ENCODE data around the gene CEP85.
"Not testable (repeated sequence)": the region's sequence is repeated elsewhere in the genome, so short reads cannot be mapped to it uniquely, and the experiment has no call there.

CEP85 gene

DNA sequence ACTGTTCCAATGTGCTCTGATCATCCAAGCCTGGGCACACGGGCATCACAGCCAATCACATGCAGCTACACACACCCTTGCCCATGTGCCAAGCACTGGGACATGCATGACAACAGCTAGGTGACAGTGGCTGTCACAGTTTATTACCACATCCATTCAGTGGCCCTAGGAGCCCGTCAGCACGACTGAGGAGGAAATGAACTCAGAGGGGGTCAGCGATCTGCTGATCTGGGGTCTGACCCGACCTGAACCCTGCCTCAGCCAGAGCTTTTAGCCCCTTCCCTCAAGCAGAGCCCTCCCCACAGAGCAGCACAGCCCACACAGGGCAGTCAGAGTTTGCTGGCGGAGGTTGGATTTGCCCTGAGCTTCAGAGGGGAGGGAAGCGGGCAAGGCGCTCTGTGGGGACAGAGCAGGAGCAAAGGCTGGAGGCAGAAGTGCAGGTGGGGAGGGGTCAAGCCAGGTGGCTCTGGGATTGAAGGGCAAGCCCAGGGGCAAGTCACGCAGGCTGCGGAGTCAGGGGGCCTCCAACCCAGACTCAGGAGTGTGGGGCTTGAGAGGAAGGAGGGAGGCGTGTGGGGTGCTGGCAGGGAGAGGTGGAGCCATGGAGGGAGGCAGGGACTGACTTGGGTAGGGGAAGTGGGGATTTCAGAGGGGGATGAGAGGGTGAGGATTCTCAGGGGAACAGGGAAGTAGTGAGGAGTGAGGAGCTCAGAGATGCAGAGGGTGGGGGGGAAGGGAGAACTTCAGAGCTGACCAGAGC lies 56.3 kb downstream of the CEP85 start:
- DNase-seq (ENCODE audit: low read depth) = no peak

DNA sequence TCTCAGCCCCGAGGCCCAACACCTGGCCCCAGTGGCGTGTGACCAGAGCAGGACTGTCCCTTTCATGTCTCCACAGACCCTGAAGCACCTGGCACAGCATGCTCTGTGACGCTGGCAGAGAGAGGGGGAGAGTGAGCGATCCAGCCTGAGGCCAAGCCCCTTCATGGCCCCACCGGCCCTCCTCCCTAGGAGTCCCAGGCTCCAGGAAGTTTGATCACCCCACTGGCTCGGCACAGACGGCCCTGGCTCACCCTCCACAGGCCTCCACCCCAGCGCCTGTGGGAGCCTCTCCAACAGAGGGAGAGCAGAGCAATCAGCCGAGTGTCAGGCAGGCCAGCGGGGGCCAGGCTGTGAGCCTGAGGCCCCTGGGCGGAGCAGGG lies 56.9 kb downstream of the CEP85 start:
- DNase-seq (ENCODE audit: low read depth) = no peak

DNA sequence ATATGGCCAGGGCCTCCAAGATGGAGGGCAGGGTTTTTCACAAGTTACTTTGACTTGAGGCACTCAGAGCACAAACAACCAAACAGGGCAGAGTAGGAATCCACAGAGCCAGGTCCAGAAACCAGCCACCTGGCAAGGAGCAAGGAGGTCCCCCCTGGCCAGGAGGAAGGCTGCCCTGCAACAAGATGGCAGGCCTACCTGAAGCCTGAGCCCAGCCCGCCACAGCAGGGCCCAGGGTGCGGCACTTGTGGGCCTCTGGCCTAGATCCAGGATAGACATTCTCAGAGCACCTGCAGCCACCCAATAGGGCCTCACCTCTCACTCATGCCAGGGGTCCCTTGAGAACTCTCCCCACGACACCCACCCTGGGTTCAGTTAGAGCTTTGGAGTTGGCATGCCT lies 57.4 kb downstream of the CEP85 start:
- DNase-seq (ENCODE audit: low read depth) = no peak

DNA sequence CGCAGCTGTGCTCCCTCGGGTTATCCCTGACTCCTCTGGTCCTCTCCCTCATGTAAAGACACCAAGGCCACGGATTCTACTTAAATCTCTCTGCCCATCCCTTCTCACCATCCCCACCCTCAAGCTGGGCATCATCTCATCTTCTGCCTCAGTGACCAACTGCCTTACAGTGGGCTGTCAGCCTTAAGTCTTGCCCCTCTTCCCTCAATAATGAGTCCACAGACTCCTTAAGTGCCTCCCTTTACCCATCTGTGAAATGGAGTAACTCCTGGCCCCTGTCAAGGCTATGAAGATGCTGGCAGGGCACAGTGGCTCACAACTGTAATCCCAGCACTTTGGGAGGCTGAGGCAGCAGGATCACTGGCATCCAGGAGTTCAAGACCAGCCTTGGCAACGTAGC lies 57.9 kb downstream of the CEP85 start:
- DNase-seq (ENCODE audit: low read depth) = no peak

DNA sequence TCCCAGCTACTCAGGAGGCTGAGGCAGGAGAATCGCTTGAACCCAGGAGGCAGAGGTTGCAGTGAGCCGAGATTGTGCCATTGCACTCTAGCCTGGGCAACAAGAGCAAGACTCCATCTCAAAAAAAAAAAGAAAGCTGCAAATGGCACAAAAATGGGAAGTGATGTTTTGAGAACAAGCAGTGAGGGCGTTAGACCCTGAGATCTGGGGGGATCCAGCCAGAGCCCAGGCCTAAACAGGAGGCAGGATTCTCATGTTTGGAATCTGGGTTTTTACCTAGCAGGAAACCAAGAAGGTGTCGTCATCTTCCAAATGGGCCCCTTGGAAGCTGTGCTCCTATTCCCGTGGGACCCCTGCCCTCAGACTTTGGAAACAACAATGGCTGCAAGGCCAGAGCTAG lies 58.7 kb downstream of the CEP85 start:
- DNase-seq (ENCODE audit: low read depth) = not testable (repeated sequence)

DNA sequence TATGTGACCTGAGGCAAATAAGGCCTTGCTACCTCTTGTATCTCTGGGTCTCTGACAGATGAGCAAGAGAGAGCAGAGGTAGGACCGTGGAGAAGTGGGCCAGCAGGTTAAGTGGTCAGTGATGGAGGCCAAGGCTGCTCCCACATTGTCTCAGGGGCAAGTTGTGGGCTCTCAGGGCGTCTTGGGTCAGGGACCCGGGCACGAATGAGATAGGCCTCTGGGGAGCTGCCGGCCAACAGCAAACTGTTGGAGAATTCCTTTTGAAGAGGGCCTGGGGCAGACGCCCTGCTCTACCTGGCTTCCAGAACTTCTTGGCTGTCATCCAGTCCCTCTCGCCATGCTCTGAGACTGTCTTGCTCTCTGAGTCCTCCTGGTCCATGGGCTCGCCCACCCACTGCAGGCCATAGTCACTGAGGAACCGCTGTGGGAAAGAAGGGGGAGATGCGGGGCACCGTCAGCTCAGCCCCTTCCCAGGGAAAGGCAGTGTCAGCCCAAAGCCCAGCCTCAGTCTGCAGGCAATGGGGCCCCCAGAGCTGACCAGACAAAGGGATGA lies 60.0 kb downstream of the CEP85 start:
- no peak for DNase-seq (ENCODE audit: low read depth)

DNA sequence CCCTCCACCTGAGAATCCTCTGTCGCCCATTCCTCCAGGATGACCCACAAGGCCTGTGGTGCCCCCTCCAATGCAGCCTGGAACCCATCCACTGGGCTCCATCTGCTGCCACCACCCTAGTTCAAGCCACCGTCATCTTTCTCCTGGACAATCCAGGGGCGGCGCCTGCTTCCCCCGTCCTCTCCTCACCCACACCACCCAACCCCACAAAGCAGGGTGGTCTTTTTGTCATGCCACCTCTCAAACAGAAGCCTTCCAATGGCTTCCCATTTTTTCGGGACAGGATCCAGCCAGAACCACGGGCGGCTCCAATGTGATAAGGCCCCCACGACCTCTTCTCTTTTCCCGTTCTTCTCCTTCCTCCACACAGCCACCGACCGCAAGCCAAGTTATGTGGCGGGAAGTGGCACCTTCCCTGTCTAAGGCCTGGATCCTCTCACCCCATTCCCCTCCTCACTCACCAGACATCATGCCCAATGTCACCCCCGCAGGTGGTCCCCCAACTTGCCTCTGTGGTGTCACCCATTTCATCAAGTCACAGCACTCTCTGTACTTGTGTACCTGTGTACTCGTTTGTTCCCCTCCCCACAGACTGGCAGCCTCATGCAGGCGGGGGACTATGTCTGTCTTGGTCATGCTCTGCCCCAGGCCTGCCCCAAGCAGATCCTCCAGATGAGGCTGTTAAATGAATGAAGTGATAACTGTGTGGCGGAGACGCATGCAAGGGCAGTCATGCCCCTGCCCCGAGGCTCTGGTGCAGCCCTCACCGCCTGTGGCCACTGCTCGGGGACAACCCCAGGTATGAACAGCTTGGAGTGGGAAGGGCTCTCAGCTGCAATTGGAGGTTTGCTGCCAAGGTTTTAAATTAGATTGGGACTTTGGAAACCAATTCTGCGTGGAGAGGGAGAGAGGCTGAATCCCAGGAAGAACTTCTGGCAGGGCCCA lies 61.5 kb downstream of the CEP85 start:
- DNase-seq (ENCODE audit: low read depth) = no peak

DNA sequence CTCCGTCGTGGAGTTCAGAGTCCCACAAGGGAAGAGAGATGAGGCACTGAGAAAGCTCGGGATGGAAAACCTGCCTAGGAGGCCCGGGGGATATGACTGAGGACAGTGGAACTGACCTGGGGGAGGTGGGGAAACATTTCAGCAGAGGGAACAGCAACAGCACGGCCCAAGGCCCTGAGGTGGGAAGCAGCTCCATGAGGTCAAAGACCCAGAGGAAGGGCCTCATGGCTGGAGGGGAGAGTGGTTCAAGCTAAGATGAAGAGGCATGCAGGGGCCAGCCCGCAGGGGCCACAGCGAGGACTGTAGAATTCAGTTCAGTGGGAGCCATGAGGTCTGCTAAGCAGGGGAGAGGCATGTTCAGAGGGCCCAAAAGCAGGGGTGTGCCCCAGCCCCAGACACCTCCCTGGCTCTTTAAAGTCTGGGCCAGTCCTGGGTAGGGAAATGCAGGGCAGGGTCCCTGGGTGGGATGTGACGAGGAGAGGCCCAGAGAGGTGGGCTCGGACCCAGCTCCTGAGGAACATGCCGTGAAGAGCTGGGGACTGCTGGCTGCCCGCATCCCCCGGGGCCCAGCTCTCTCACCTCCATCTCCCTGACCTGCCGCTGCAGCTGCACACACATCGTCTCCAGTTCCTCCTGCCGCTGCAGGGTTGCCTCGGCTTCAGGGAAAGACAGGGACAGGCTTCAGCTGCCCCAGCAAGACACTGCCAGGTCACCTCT lies 62.5 kb downstream of the CEP85 start:
- no peak for DNase-seq (ENCODE audit: low read depth)

DNA sequence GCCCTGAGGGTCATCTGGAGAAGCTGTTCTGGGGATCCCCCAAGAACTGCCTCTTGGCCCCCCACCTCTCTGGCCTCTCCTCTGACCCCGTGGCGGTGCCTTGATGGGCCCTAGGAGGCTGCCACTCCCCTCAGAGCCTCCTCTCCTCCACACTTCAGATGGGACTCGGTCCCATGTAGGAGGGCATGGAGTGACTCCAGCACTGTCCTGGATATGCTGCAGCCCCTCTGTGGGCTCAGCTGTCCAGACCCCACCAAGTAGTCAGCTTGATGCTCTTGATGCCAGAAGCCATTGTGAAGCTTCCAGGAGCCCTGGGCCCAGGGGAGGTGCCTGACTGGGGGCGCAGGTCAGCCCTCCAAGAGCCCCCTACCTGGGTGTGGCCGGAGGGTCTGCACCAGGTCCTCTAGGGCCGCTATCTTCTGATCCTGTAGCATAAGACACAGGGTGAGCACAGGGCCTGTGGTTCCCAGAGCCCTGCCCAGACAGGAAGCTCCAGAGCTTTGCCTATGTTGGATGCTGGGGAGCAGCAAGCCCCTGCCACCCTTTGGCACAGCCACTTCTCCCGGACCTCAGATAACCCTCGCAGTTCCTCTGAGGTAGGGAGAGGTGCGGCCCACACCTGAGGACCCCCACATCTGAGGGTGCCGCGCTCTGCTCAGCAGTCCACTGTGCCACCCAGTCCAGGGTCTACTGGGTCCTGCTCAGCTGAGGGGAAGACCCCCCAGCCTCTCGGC lies 63.2 kb downstream of the CEP85 start:
- DNase-seq (ENCODE audit: low read depth) = no peak

DNA sequence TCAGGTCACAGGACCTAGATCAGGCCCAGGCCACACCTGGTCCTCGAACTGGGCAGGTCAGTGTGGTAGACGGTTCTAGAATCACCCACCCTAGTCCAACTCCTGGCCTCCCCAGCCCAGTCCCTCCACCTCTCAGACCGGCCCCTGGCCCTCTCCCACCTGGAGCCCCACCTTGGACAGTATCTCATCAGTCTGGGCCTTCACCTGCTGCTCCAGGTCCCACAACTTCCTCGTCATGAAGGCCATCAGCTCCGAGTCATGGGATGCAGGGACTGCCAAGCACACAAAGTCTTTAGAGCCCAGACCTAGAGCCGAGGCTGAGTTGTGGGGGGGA lies 63.8 kb downstream of the CEP85 start:
- no peak for DNase-seq (ENCODE audit: low read depth)

DNA sequence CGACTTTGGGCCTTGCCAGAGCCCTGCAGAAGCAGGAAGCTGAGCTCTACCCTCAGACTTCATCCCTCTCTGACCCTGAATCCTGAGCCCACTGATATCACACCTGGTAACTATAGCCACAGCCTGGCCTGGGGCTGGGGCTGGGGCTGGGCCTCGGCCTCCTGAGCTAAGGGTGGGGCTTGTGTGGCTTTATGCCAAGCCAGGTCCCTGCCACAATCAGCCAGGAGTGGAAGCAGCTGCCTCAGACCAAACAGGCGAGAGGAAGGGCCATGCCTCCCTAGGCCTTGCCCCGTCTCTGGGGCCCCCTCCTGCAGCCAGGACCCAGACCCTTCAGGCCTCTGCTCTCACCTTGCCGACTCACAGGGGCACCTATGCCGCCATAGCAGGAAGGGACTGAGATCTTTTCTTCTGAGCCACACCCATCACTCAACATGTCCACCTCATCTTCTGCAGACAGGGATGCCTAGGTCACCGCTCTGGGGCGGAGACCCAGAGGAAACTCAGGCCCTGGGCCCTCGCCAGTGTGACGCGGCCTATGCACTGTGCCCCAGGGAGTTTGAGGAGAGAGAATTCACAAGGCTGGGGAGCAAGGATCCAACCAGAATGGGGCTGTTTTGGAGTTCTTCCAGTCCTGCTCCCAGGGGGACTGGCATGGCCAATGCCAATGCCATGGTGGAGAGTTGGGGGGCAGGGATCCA lies 66.7 kb downstream of the CEP85 start:
- DNase-seq (ENCODE audit: low read depth) = no peak

DNA sequence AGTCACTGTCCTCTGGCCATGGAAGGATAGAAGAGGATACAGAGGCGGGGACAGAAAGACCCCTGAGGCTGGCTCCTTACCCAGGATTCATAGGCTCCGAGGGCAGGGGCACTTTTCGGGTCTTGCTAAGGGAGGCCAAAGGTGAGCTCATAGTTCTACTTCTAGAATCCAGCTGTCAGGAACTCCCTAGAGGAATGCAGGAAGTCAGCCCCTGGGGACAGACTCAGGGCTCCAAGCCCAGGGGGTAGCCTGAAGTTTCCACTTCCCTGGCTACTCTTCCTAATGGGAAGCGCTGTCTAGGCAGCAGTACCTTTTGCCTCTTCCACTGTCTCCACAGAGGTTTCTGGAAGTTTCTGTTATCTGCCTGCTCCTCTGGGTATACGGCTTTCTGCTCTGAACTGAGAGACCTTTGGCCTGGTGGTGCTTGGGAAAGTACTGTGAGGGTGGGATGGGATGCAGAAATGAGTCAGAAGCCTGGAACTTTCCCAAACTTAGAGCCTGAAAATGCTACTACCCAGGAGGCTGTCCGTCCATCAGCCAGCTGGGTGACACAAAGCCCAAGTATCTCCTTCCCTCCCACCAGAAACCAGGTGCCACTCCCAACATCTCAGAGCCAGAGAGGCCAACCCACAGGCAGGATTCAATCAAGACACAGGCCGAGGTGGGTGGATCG lies 68.9 kb downstream of the CEP85 start:
- DNase-seq (ENCODE audit: low read depth) = peak; percentile 89

DNA sequence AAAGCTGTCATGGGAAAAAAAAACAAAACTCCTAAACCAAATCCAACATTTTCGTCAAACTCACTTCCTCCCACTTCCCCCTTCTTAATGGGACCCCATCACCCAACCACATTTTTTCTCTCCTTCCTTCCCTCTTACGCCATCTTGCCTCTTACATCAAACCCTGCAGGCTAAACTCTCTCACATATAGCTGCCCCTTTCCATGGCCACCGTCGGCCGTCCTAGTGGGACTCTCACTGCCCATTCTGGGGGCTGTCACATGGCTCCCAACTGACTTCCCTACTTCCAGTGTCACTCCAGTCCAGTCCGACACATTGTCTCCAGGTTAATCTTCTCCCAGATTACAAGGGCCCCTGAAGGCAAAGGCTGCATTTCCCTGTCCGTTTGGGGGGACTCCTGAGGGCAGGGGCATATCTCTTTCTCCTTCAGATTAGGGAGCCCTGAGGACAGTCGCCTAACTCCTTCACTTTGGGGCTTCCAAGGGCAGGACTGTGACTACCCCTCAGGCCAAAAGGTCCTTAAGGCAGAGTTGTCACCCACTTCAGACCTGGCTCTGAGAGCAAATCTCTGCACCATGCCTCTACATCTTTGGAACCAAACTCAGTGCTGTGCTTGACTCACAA lies 71.8 kb downstream of the CEP85 start:
- DNase-seq (ENCODE audit: low read depth) = no peak

DNA sequence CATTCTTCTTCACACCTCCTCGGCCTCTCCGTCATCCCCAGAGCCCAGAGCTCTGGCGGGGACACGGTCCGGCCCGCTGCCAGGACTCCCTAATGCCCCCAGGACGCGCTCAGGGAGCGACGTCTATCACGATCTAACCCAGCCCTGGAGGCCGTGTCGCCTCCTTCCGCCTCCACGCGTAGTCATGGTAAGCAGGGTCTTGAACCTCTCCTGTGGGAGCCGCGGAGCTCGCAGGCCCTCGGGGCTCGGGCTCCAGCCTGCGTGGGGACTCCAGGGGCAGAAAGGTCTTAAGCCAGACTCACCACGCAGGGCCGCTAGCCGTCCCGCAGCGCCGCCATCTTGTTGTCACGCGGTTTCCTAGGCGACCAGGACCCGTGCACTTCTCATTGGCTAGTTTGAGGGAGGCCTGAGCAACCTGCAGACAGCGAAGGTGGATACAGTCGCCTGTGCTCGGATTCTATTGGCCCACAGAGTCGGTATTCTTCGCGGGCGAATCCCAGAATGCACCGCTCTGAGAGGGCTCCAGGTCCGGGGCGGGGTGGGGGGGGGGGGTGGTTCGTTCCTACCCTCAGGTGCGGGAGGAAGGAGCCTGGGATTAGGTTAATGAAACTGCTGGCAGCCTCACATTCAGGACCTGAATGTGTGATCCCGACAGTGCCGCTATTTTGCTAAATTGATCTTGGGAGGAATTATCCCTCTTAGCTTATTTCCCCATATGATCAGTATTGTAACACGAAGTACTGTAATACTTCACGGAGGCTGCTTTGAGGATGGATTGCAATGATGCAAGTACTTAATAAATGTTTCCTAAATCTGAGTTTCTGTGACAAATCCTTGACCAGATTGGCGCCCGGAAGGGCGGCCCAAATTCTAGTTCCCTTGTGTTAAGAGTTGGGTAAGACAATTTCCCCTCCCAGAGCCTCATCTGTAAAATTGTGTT lies 72.6 kb downstream of the CEP85 start, which contains the start of gene UBXN11:
Gene UBXN11 (minus strand): TSS at position 347 of the 940 bp plus-strand sequence. CDS start 3,753 bp downstream, outside the sequence.
- DNase-seq (ENCODE audit: low read depth) = peak; percentile 95

DNA sequence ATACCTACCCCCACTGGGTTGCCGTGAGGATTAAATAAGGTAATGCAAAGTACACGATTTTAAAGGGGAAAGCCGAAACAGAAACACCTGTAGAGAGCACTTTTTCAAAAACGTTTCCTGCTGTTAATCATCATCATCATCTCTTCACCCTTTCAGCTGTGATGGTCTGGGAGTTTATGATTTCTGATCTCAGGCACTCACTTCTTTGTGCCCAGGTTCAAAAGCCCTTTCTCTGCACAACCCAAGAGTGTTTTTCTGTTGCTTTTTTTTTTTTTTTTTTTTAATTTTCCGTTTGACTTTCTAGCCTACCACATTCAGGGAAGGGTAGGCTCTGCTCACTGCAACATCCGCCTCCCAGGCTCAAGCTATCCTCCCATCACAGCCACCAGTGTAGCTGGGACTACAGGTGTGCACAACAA lies 73.4 kb downstream of the CEP85 start:
- no peak for DNase-seq (ENCODE audit: low read depth)

DNA sequence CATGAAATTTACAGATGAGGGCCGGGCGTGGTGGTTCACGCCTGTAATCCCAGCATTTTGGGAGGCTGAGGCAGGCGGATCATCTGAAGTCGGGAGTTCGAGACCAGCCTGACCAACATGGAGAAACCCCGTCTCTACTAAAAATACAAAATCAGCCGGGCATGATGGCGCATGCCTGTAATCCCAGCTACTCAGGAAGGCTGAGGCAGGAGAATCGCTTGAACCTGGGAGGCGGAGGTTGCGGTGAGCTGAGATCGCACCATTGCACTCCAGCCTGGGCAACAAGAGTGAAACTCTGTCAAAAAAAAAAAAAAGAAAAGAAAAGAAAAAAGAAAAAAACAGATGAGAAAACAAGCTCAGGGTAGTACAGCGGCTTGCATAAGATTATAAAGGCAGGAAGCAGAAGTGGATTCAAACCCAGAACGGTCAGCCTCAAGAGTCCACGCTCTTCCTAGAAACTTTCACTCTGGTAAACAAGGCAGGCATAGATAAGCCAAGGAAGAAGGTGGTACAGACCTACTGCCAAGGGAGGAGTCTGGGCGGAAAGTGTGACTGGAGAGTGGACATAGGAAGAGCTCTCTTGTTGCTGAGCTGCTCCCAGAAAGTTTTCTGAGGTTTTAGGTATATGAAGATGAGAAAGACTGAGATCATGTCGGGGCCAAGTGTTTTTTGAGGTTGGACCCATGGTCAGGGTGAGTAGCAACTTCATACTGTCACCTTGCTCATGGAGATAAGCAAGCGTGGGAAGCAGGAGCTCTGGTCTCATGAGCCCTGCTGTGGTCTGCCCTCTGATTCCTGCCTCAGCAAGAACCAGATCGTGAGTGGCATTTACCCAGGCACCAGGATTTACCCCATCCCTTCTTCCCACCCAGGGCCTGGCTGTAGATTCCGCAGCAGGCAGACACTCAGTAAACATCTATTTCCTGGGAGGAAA lies 74.2 kb downstream of the CEP85 start:
- not testable (repeated sequence) for DNase-seq (ENCODE audit: low read depth)

DNA sequence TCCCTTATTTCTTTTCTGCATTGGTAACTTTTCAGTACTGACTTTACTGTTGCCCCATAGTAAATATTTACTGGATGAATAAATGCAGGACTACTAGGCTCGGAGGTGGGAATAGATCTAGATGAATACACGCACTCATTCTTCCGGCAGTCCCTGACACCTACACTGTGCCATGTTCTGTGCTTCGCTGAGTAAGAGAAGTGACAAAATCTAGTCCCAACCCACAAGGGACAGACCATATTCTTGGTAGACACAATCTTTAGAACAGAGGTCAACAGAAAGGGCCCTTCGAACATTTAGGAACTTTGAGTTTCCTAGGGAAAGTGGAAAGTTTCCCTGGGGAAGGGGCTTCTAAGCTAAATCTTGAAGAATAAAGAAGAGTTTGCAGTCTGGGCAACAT lies 80.5 kb downstream of the CEP85 start:
- no peak for DNase-seq (ENCODE audit: low read depth)
